AML-193 (cell line): ENCODE measurements around the gene TFIP11.
"Not testable (repeated sequence)": the region's sequence is repeated elsewhere in the genome, so short reads cannot be mapped to it uniquely, and the experiment has no call there.

Experiments
- DNase-seq, 2 experiments: peaks; one replicate each; lab custom pipeline; 2025; lab: John Stamatoyannopoulos, UW

The TFIP11 gene

GRCh38 chr22:26541167-26541819 is 29.0 kb upstream of the TFIP11 start:
- no peak for DNase-seq

GRCh38 chr22:26540119-26540518 is 27.8 kb upstream of the TFIP11 start:
- DNase-seq = no peak

- no peak for DNase-seq
Measured at GRCh38 chr22:26536762-26537134, 24.5 kb upstream of the TFIP11 start.

- no peak for DNase-seq
Measured at GRCh38 chr22:26536056-26536761, 23.9 kb upstream of the TFIP11 start.

- no peak for DNase-seq
Measured at GRCh38 chr22:26535603-26535908, 23.3 kb upstream of the TFIP11 start.

- no peak for DNase-seq
Measured at GRCh38 chr22:26534874-26535602, 22.8 kb upstream of the TFIP11 start.

GRCh38 chr22:26534171-26534855 is 22.0 kb upstream of the TFIP11 start:
- DNase-seq = no peak

- peak in 1 of 2 experiments; percentile 6 for DNase-seq
Measured at GRCh38 chr22:26529345-26529744, 17.1 kb upstream of the TFIP11 start.

GRCh38 chr22:26528518-26528917 is 16.2 kb upstream of the TFIP11 start:
- not testable (repeated sequence) for DNase-seq

- no peak for DNase-seq
Measured at GRCh38 chr22:26527574-26528465, 15.5 kb upstream of the TFIP11 start.

GRCh38 chr22:26527167-26527566 is 14.9 kb upstream of the TFIP11 start:
- no peak for DNase-seq

GRCh38 chr22:26525946-26526564 is 13.8 kb upstream of the TFIP11 start:
- DNase-seq = no peak

GRCh38 chr22:26524870-26525269 is 12.6 kb upstream of the TFIP11 start:
- no peak for DNase-seq

GRCh38 chr22:26522592-26522991 is 10.3 kb upstream of the TFIP11 start:
- no peak for DNase-seq

- no peak for DNase-seq
Measured at GRCh38 chr22:26522012-26522411, 9.7 kb upstream of the TFIP11 start.

GRCh38 chr22:26517429-26517828 is 5.2 kb upstream of the TFIP11 start:
- DNase-seq = no peak

GRCh38 chr22:26516503-26516902 is 4.2 kb upstream of the TFIP11 start:
- DNase-seq = no peak

- DNase-seq = no peak
Measured at GRCh38 chr22:26515931-26516330, 3.7 kb upstream of the TFIP11 start.

GRCh38 chr22:26514419-26515161 is 2.3 kb upstream of the TFIP11 start:
- DNase-seq = no peak

GRCh38 chr22:26513838-26514237 is 1.6 kb upstream of the TFIP11 start:
- DNase-seq = no peak

GRCh38 chr22:26508148-26508547 is 4.1 kb downstream of the TFIP11 start:
- DNase-seq = no peak
